ENCODE results near the gene ATG10.

ATG10 gene

DNA sequence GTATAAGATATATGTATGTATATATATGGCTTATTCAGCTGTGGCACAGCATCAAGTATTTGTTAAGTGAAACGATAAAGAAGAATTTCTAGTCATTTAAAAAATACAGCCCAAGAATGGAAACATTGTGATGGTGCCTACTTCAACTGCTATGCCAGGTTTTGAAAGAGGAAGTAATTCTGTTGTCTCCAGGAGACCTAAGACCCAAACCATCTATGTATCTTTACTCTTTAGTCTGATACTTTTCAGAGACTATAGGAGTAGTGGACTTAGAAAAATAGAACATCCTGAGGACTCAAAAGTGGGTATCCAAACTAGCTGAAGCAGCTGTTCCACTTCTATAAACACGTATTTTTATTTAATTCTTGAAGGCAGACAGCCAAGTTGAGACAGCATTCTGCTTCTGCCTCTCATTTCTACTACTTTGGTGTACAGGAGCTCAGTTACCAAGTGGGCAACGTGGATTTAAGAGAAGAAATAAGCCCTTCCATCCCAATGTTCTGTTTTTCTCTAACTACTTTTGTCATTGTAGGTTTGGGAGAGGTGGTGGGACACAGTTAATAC is 195.6 kb downstream of the ATG10 start:
- no peak overlapping the region for H3K4me3 ChIP-seq (ENCODE audit: low read depth, low read length)
- no peak for DNase-seq (ENCODE audit: low read depth)
- TF ChIP-seq, protein P1, sequence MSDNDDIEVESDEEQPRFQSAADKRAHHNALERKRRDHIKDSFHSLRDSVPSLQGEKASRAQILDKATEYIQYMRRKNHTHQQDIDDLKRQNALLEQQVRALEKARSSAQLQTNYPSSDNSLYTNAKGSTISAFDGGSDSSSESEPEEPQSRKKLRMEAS (IDR thresholded peaks at IDR 0.05; ENCODE audit: low read depth, low read length): no peak
- TF ChIP-seq, protein P2, sequence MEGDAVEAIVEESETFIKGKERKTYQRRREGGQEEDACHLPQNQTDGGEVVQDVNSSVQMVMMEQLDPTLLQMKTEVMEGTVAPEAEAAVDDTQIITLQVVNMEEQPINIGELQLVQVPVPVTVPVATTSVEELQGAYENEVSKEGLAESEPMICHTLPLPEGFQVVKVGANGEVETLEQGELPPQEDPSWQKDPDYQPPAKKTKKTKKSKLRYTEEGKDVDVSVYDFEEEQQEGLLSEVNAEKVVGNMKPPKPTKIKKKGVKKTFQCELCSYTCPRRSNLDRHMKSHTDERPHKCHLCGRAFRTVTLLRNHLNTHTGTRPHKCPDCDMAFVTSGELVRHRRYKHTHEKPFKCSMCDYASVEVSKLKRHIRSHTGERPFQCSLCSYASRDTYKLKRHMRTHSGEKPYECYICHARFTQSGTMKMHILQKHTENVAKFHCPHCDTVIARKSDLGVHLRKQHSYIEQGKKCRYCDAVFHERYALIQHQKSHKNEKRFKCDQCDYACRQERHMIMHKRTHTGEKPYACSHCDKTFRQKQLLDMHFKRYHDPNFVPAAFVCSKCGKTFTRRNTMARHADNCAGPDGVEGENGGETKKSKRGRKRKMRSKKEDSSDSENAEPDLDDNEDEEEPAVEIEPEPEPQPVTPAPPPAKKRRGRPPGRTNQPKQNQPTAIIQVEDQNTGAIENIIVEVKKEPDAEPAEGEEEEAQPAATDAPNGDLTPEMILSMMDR (IDR thresholded peaks at IDR 0.05; ENCODE audit: low read depth, low read length): no peak
- no peak for TF ChIP-seq MYC (IDR thresholded peaks at IDR 0.05; ENCODE audit: low read depth, low read length)
- TF ChIP-seq POLR2A (IDR thresholded peaks at IDR 0.05; ENCODE audit: extremely low read depth, insufficient read length): no peak

DNA sequence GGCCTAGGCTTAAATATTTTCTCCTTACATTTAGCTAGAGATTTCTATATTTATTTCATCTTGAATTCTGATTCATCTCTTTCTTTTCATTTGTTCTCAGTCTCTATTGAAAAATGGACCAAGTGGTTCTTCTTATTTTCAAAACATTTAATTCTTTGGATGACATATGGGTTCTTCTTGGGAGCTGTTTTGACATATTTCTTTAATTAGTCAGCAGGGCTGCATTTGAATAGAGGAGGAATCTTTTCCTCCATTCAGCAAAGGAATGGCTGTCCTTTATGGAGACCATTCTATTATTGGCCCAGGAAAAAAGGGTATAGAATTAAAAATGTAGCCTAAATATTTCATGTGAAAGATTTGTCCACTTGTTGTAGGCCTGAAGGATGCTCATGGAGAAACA is 196.5 kb downstream of the ATG10 start:
- no peak for DNase-seq (ENCODE audit: low read depth)
- TF ChIP-seq, protein P2 (IDR thresholded peaks at IDR 0.05; ENCODE audit: low read depth, low read length): no peak
- TF ChIP-seq, protein P1 (IDR thresholded peaks at IDR 0.05; ENCODE audit: low read depth, low read length): no peak
- TF ChIP-seq POLR2A (IDR thresholded peaks at IDR 0.05; ENCODE audit: extremely low read depth, insufficient read length) (no peak), MYC (IDR thresholded peaks at IDR 0.05; ENCODE audit: low read depth, low read length) (no peak)
- H3K4me3 ChIP-seq (ENCODE audit: low read depth, low read length): no peak overlapping the region

DNA sequence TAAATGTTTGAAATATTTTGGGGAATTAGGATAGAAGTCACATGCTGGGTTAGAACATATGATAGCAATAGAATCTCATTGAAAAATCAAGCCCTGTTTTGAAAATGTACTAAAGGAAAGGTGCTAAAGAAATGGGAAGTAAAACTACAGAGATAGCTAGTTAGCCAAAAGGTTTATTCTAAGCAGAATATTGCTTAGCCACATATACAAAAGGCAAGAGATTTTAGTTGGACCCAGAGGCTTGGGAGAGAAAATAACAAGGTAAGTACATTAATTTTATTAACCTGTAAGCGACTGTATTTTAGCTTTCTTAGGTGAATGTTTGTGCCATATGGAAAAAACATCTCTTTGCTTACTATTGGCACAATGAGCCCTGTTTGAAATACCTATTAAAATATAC is 198.1 kb downstream of the ATG10 start:
- DNase-seq (ENCODE audit: low read depth): no peak
- TF ChIP-seq, protein P2 (IDR thresholded peaks at IDR 0.05; ENCODE audit: low read depth, low read length): no peak
- TF ChIP-seq POLR2A (IDR thresholded peaks at IDR 0.05; ENCODE audit: extremely low read depth, insufficient read length): no peak
- TF ChIP-seq, protein P1 (IDR thresholded peaks at IDR 0.05; ENCODE audit: low read depth, low read length): no peak
- no peak for TF ChIP-seq MYC (IDR thresholded peaks at IDR 0.05; ENCODE audit: low read depth, low read length)
- no peak overlapping the region for H3K4me3 ChIP-seq (ENCODE audit: low read depth, low read length)

DNA sequence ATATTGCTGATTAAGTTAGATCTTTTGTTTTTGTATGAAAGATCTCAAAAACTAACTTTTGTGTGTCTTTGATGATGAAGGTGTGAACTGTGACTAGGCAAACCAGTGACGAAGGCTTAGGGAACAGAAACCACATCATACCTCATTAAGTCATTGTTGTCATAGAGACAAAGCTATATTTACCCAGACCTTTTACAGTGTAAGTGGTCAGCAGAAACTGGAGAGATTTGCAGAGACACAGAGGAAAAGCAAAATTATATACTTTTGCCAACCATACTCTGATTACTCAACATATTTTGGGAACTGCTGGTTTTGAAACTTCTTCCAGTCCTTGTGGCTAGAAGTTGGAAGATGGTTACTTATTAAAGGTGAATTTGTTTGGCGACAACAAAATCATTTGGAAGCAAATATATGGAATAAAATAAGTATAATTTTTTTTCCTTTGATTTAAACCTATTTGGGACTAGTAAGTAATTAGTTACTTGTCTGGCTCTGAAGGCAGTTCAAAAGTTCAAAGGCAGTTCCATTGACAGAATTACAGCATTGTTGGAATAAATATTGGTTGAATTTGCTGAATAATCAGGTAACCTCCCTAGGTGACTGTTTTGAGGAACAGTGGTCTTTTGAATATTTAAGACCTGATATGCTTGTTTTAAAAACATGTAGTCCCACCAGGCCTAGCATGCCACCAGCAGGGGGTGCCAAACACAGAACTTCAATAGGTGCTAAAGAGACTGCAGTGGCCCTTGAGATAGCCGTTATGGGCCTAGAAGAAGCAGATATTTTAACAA is 202.5 kb downstream of the ATG10 start:
- H3K4me3 ChIP-seq (ENCODE audit: low read depth, low read length): no peak overlapping the region
- TF ChIP-seq, protein P2 (IDR thresholded peaks at IDR 0.05; ENCODE audit: low read depth, low read length): peak; percentile 77
- TF ChIP-seq, protein P1 (IDR thresholded peaks at IDR 0.05; ENCODE audit: low read depth, low read length): no peak
- no peak for TF ChIP-seq MYC (IDR thresholded peaks at IDR 0.05; ENCODE audit: low read depth, low read length)
- TF ChIP-seq POLR2A (IDR thresholded peaks at IDR 0.05; ENCODE audit: extremely low read depth, insufficient read length): no peak
- DNase-seq (ENCODE audit: low read depth): peak; percentile 75

DNA sequence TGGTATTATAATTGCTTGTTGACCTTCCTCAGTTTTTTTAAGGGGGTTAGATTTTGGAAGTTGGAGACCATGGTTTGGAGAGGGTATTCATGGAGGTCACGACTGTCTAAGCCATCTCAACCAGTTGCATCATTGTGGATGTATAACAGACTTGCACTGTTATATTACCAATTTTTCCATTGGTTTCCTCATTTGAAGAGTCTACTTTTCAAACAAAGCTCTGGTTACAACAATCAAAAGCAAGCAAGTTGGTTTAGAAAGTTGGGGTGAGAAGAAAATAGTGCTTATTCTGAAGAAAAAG is 203.0 kb downstream of the ATG10 start:
- no peak overlapping the region for H3K4me3 ChIP-seq (ENCODE audit: low read depth, low read length)
- DNase-seq (ENCODE audit: low read depth): no peak
- TF ChIP-seq, protein P1 (IDR thresholded peaks at IDR 0.05; ENCODE audit: low read depth, low read length): no peak
- TF ChIP-seq MYC (IDR thresholded peaks at IDR 0.05; ENCODE audit: low read depth, low read length) (no peak), POLR2A (IDR thresholded peaks at IDR 0.05; ENCODE audit: extremely low read depth, insufficient read length) (no peak)
- TF ChIP-seq, protein P2 (IDR thresholded peaks at IDR 0.05; ENCODE audit: low read depth, low read length): no peak
